ENCODE results near the gene TMEM87B.

The TMEM87B gene

GRCh38 chr2:112147382-112148168 is 92.5 kb downstream of the TMEM87B start:
- TF ChIP-seq CTCF (IDR thresholded peaks at IDR 0.05; ENCODE audit: low read length) (no peak), EZH2phosphoT487 (IDR thresholded peaks at IDR 0.05; ENCODE audit: low read length) (no peak), EZH2 (optimal IDR thresholded peaks at IDR 0.05; ENCODE audit: low read depth, low read length) (no peak)
- H3K9me2 ChIP-seq (replicated peaks; ENCODE audit: insufficient read depth, low read length): no peaks in the 10 kb centered on the region
- no peaks in the 10 kb centered on the region for H3K4me1 ChIP-seq (ENCODE audit: low read length)
- DNase-seq: no peak
- H3K4me2 ChIP-seq (ENCODE audit: low read depth, low read length): no peak overlapping the region
- no peak overlapping the region for H3K4me3 ChIP-seq (ENCODE audit: low read length)
- no peak overlapping the region for H2AFZ ChIP-seq (ENCODE audit: low read length)
- no peaks in the 10 kb centered on the region for H4K20me1 ChIP-seq (ENCODE audit: insufficient read depth, low read length)
- H3K36me3 ChIP-seq (replicated peaks; ENCODE audit: insufficient read depth, low read length): no peaks in the 10 kb centered on the region
- H3K79me2 ChIP-seq (ENCODE audit: low read length): no peaks in the 10 kb centered on the region
- no peaks in the 10 kb centered on the region for H3F3A ChIP-seq (ENCODE audit: insufficient read depth, low read length)
- H3K27me3 ChIP-seq (replicated peaks; ENCODE audit: insufficient read depth, low read length): no peaks in the 10 kb centered on the region
- no peaks in the 10 kb centered on the region for H3K9me3 ChIP-seq (replicated peaks; ENCODE audit: insufficient read depth, low read length)
- H3K27ac ChIP-seq (ENCODE audit: low read length): no peak overlapping the region
- no peak overlapping the region for H3K9ac ChIP-seq (ENCODE audit: low read length)

GRCh38 chr2:112148477-112148876 is 93.4 kb downstream of the TMEM87B start:
- no peak overlapping the region for H3K4me2 ChIP-seq (ENCODE audit: low read depth, low read length)
- no peak overlapping the region for H3K27ac ChIP-seq (ENCODE audit: low read length)
- H2AFZ ChIP-seq (ENCODE audit: low read length): no peak overlapping the region
- H3K4me3 ChIP-seq (ENCODE audit: low read length): no peak overlapping the region
- H3K9me2 ChIP-seq (replicated peaks; ENCODE audit: insufficient read depth, low read length): no peaks in the 10 kb centered on the region
- H4K20me1 ChIP-seq (ENCODE audit: insufficient read depth, low read length): no peaks in the 10 kb centered on the region
- TF ChIP-seq EZH2phosphoT487 (IDR thresholded peaks at IDR 0.05; ENCODE audit: low read length) (no peak), EZH2 (optimal IDR thresholded peaks at IDR 0.05; ENCODE audit: low read depth, low read length) (no peak)
- H3K27me3 ChIP-seq (replicated peaks; ENCODE audit: insufficient read depth, low read length): no peaks in the 10 kb centered on the region
- no peaks in the 10 kb centered on the region for H3K36me3 ChIP-seq (replicated peaks; ENCODE audit: insufficient read depth, low read length)
- H3K9me3 ChIP-seq (replicated peaks; ENCODE audit: insufficient read depth, low read length): no peaks in the 10 kb centered on the region
- no peak overlapping the region for H3K9ac ChIP-seq (ENCODE audit: low read length)
- H3K4me1 ChIP-seq (ENCODE audit: low read length): no peaks in the 10 kb centered on the region
- H3F3A ChIP-seq (ENCODE audit: insufficient read depth, low read length): no peaks in the 10 kb centered on the region
- no peak for DNase-seq
- no peaks in the 10 kb centered on the region for H3K79me2 ChIP-seq (ENCODE audit: low read length)

GRCh38 chr2:112149194-112149593 is 94.1 kb downstream of the TMEM87B start:
- no peak overlapping the region for H3K9ac ChIP-seq (ENCODE audit: low read length)
- TF ChIP-seq EZH2phosphoT487 (IDR thresholded peaks at IDR 0.05; ENCODE audit: low read length): no peak
- TF ChIP-seq CTCF (IDR thresholded peaks at IDR 0.05; ENCODE audit: low read length): no peak
- TF ChIP-seq EZH2 (optimal IDR thresholded peaks at IDR 0.05; ENCODE audit: low read depth, low read length): no peak
- no peaks in the 10 kb centered on the region for H4K20me1 ChIP-seq (ENCODE audit: insufficient read depth, low read length)
- no peak for DNase-seq
- no peaks in the 10 kb centered on the region for H3K9me2 ChIP-seq (replicated peaks; ENCODE audit: insufficient read depth, low read length)
- H3K4me3 ChIP-seq (ENCODE audit: low read length): no peak overlapping the region
- no peak overlapping the region for H3K27ac ChIP-seq (ENCODE audit: low read length)
- no peak overlapping the region for H3K4me2 ChIP-seq (ENCODE audit: low read depth, low read length)
- no peaks in the 10 kb centered on the region for H3K4me1 ChIP-seq (ENCODE audit: low read length)
- no peaks in the 10 kb centered on the region for H3K36me3 ChIP-seq (replicated peaks; ENCODE audit: insufficient read depth, low read length)
- H3K79me2 ChIP-seq (ENCODE audit: low read length): no peaks in the 10 kb centered on the region
- no peaks in the 10 kb centered on the region for H3K9me3 ChIP-seq (replicated peaks; ENCODE audit: insufficient read depth, low read length)
- H3K27me3 ChIP-seq (replicated peaks; ENCODE audit: insufficient read depth, low read length): no peaks in the 10 kb centered on the region
- H3F3A ChIP-seq (ENCODE audit: insufficient read depth, low read length): no peaks in the 10 kb centered on the region
- no peak overlapping the region for H2AFZ ChIP-seq (ENCODE audit: low read length)

- TF ChIP-seq EZH2 (optimal IDR thresholded peaks at IDR 0.05; ENCODE audit: low read depth, low read length) (no peak), CTCF (IDR thresholded peaks at IDR 0.05; ENCODE audit: low read length) (no peak), EZH2phosphoT487 (IDR thresholded peaks at IDR 0.05; ENCODE audit: low read length) (no peak)
- Histone ChIP-seq H3K4me3 (ENCODE audit: low read length) (no peak overlapping the region), H3K27ac (ENCODE audit: low read length) (no peak overlapping the region), H3K9me2 (replicated peaks; ENCODE audit: insufficient read depth, low read length) (no peaks in the 10 kb centered on the region), H3K36me3 (replicated peaks; ENCODE audit: insufficient read depth, low read length) (no peaks in the 10 kb centered on the region), H3K79me2 (ENCODE audit: low read length) (no peaks in the 10 kb centered on the region), H3F3A (ENCODE audit: insufficient read depth, low read length) (no peaks in the 10 kb centered on the region), H3K9ac (ENCODE audit: low read length) (no peak overlapping the region), H3K27me3 (replicated peaks; ENCODE audit: insufficient read depth, low read length) (no peaks in the 10 kb centered on the region), H2AFZ (ENCODE audit: low read length) (no peak overlapping the region), H3K4me2 (ENCODE audit: low read depth, low read length) (no peak overlapping the region), H3K9me3 (replicated peaks; ENCODE audit: insufficient read depth, low read length) (no peaks in the 10 kb centered on the region), H3K4me1 (ENCODE audit: low read length) (no peaks in the 10 kb centered on the region), H4K20me1 (ENCODE audit: insufficient read depth, low read length) (no peaks in the 10 kb centered on the region)
- DNase-seq: no peak
Observed at GRCh38 chr2:112149866-112150435, 94.9 kb downstream of the TMEM87B start.

Data from MM.1S (cell line).